ENCODE measurements around the gene VDAC2.

Gene VDAC2

DNA sequence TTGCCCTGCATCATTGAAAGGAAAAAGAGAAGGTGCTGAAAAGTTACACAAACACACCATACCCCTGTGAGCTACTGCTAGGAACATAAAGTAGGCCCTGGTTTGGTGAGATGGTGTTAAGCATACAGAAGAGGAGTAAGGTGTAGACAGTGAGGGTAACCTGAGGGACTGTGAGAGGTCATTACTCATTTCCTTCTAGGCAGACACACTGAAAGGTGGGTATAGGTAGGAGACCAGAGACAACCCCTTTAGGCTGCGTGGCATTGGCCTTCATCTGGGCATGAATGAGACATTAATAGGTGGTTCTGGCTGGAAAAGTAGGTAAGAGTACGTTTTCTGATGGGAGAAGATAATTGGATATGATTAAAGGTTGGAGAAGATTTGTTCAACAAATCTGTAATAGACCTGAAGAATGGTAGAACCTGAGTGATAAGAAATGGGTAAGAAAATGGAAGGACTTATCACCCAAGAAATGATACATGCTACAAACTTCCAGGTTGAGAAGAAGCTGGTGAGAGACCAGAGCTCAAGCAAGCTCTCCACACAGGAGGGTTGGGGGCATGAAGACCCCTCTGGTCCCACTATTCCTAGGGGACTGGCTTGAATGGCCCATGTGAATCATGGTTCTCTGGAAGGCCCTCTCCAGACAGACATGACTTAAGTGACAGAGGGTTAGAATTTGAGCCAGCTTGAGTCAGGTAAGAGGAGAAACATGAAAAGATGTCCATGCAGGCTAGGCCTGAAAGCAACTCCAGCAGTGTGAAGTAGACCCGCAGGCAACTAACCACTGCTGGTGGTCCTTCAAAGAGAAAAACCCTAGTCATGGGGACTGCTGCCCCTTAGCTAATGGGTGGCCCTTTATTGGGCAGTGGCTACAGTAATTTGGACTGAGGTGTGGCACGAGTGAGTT, 21.3 kb downstream of the VDAC2 start:
- no peak for DNase-seq

DNA sequence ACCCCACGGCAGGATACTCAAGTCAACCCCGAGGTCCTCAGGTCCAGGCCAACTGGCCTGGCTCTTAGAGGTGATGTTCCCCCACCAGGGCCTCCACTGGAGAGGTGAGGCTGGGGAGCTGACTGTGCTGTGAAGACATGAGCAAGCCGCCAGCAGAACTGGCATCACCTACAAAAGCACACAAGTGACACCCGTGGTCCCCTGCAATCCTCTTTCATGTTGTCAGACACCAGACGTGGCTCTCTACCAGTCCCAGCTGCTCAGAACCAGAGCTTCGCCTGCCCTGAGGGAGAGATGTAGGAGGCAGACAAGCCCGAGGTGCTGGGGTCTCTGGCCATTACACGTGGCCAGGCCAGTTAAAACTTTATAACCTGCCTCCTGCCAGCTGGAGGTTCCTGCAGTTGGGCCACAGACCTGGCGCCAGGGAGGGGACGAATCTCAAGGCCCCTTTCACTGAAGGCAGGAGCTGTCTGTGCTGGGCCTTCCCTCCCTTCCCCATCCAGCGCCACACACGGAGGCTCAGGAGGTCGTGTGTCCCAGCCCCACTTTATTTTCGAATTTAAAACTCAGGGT, 22.9 kb downstream of the VDAC2 start:
- DNase-seq = no peak

- peak; percentile 29 for DNase-seq
Observed at GRCh38 chr10:75234017-75234682, 23.6 kb downstream of the VDAC2 start.

- DNase-seq = no peak
Observed at GRCh38 chr10:75234683-75235374, 24.2 kb downstream of the VDAC2 start.

DNA sequence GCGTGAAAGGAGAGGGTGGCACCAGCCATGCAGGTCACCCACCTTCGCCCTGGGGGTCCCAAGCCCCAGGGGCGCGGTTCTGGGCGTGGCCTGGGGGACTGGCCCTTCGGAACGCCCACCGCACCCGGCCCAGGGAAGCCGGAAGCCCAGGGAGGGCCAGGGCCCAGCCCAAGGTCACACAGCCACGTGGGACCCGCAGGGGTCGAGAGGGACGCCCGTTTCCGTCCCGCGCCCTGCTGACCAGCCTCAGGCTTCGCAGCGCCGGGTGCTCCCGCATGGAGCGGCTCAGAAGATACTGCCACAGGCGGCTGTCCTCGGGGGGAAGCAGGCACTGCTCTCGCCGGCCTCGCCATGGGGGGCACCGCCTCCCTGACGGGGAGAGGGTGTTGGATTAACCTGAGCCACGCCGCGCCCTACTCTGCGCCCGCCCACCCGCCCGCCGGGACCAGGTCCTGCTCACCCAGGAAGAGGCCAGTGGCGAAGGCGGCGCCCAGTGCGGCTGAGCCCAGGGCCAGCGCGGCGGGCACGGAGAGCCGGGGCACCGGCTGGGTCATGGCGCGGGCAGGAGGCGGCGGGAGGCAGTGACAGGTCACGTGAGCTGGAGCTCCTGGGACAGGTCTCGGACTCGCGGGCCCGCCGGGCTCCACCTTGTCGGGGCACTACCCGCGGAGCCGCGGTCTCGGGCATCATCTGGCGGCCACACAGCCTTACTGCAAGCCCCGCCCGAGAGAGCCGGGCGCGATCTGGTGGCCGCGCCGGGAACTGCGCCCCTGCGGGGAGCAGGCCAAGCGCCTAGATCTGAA, 25.0 kb downstream of the VDAC2 start, which contains the start of gene COMTD1:
Gene COMTD1, minus strand, starts transcription at position 583 of the 803 bp plus-strand sequence. Its CDS starts 29 bp downstream, at position 554.
- DNase-seq = peak; percentile 19

DNA sequence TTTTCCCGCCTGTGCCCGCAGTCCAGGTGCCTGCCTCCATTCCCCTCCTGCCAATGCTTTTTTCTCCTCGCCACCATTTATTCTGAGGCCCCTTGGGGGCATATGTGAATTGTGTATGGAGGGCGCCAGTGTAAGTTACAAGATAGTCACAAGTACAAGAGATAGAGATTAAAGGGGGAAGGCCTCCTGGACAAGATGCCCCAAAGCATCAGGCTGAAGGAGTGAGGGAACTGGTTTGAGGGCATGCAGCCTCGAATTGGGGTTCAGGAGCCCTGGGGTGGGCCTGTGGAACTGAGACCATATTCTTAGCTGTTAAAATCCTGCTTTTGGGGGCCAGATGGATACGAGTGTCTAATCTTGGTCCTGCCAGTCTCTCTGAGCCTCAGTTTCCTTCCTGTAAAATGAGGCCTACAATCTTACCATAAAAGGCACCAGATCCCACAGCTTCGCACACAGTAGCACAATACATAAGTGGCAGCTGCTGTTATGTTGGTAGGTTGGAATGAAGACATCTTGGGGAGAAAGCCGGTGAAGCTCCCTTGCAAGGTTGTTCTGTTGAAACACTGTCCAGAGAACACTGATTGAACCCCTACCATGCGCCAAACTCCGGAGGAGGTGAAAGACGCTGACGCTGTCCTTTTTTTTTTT, 25.7 kb downstream of the VDAC2 start:
- no peak for DNase-seq

DNA sequence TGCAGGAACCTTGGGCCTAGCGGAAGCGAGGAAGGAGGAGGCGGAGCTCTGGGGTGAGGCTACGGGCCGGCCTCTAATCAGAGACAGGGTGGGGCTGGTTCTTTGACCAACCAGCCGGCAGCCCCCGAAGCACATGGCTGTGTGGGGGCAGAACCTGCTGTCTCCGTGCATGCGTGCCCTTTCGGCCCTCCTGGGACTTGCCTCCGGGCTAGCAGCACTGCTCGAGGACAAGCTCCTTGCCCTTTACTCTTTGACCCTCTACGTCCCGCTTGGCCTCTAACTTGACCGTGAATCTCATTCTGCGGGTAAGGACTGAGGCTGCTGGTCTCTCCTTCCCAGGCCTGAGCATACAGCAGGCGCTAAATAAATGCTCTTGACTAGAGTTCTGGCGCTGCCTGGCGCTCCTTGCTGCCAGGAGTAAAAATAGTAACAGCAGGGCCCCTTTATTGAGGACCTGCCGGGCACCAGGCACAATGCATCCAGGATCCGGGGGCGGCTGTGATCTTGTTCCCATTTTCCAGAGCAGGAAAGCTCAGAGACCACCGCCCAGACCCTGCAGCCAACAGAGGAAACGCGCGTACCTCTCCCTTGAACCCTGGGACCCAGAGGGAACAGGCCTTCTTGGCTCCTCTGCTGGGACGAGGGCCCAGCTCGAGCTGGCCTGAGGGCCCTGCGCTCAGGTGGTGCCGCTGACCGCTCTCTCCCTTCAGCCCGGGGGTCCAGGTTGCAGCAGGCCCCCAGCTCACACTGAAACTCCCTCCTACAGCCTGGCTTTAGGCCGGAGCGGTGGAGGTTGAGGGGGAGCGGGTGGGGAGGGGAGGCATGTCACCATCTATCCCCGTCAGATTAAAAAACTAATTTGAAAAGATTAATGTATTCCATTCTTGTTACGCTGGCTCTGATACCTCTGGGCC, 27.8 kb downstream of the VDAC2 start:
- no peak for DNase-seq

DNA sequence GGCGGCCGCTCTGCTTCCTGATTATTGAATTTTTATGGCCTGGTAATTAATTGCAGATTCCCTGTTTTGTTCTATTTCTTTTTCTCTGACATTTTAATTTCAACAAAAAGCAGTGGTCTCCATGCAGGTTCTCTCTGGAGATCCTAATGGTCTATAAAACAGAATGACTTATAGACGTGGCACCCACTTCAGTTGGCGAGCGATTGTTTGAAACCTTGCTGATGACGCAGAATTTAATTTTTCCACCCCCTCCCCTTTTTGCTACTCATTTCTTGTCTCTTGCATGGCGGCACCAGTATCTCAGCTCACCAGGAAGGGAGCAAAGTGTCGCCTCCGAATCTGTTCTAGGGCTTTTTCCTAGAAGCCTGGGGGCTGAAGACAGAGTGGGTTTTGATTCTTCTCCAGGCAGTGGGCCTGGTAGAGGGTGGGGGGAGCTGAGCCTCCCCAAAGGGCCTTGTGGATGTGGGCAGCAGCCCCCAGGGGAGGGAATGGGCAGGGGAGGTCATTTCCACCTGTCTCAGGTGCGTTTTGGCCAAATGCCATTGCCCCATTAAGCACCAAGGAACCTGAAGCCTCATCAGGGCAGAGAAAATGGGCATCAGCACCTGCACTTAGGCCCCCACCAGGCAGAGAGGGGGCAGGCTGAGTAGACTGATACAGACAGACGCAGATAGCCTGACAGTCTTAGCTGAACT, 28.6 kb downstream of the VDAC2 start:
- no peak for DNase-seq

GRCh38 chr10:75240329-75241076, 29.9 kb downstream of the VDAC2 start:
- DNase-seq = no peak

DNA sequence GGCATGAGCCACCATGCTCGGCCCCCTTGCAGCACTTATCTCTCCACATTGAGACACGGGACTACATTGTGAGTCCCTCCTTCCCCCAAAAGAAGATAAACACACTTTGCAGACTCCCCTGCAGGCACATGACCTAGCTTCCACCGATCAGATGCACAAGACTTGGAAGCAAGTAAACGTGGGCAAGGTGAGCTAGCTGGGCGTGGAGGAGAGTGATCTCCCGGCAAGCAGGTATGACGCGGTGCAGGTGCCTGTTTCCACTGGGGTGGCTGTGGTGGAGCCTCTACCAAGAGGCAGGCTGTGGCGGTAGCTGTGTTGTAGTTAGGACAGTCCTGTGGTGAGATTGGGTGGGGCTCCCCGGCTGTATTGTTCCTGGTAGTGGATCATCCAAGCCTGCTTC, 32.8 kb downstream of the VDAC2 start:
- no peak for DNase-seq

- no peak for DNase-seq
Observed at GRCh38 chr10:75244487-75245353, 34.1 kb downstream of the VDAC2 start.

GRCh38 chr10:75245354-75246250, 35.0 kb downstream of the VDAC2 start:
- no peak for DNase-seq

DNA sequence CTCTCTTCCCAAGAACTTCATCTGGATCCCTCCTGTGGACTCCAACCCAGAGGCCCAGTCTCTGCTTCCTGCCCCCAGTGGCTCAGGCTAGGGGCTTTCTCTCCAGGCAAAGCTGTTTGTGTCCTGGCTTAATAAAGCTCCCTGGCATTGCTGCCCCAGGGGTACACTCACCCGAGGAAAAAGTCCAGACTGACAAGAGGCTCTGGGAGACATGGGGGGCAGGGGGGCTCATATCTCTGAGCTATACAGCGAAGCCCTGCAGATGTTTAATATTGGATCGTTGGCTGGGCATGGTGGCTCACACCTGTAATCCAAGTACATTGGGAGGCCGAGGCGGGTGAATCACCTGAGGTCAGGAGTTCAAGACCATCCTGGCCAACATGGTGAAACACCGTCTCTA, 35.9 kb downstream of the VDAC2 start:
- no peak for DNase-seq

- DNase-seq = no peak
Observed at GRCh38 chr10:75247797-75248196, 37.2 kb downstream of the VDAC2 start.

- DNase-seq = no peak
Observed at GRCh38 chr10:75250934-75251333, 40.3 kb downstream of the VDAC2 start.

- DNase-seq = no peak
Observed at GRCh38 chr10:75253281-75254220, 43.0 kb downstream of the VDAC2 start.

Measured in NCI-H2029 treated with DMSO at 0.1 percent for 48 hours (cell line).